LHCN-M2 (cell line): ENCODE data around the gene CBX7. TPM values are rescaled to one million over a fixed set of nuclear protein-coding genes. Genes with fewer than 3 reads are reported as not detected.
"Not testable (repeated sequence)": the region's sequence is repeated elsewhere in the genome, so short reads cannot be mapped to it uniquely, and the experiment has no call there.

Source experiments
- DNase-seq: peaks from one replicate; pipeline ENCODE4 v3.0.0-alpha.2; 2012; ENCODE audit warnings: low read depth
- total RNA-seq: library from RNA; depleted of rRNA; stranded (reverse); fragments of >200 nt; gene quantifications from 2 replicates; pipeline ENCODE4 v1.2.3, GENCODE V29; 2014

CBX7 gene
- total RNA-seq, 1 experiment from 2014 or later: 3.3 TPM

DNA sequence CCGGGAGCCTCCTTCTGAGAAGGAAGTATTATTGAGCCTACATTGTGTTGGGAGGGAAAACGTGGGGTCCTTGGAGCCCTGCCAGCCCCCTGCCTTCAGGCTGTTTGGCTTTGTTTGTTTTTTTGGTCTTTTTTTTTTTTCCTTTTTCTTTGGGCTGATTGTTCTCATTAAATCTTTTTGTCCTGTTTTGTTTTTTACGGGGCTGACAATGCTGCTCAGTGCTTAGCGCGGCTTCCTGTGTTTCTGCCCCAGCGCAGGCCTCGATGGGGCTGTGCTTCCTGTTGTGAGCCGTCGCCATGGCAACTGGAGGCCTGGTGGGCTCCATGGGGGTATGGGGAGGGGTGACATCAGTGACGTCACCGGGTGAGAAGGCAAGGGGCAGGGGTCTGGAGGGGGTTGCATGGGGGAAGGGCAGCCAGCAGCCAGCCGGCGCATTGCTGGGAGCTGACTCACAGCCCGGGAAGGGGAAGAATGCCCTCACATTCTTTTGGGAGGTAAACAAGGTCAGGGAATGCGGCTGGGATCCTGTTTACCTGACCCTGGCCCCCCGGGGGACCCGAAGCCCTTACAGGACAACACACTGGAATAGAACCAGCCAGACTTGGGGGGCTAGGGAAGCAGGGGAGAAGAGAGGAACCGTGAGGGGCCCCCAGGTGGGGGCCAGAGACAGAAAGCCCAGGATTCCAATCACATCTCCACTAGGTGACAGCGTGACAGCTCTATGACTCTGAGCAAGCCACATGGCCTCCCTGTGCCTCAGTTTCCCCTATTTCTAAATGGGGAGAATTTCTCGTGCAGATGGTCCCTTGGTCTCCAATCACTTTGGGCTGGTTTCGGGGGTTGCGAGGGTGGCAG lies 22.2 kb upstream of the CBX7 start:
- DNase-seq: peak; percentile 90

GRCh38 chr22:39173787-39174497 lies 21.5 kb upstream of the CBX7 start:
- DNase-seq: no peak

DNA sequence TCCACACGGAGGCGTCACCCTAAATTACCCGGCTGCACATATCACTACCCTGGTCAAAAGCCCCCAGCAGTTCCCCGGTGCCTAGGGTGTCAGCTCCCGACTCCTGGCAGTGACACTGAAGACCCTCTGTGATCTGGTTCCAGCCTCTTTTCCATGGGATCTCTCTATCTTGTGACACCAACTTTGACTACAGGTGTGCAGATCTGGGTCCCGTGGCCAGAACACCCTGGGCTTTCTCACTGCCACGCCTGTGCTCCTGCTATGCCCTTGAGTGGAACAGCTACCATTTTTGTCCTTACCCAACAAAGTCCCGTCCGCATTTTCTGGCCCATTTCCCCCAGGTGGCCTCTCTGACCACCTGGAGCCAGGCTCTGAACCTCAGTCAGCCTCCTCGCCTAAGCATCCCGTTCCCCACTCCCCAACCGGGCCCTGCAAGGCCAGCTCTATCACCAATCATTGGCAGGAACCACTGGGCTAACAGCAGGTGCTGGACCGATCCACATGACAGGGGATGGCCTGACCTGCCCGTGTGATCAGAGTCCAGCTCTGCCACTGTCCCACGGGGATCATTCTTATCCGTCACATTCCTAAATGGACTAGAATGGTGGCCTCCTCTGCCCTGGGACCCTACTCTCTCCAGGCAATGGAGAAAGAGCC lies 20.7 kb upstream of the CBX7 start:
- DNase-seq: no peak

DNA sequence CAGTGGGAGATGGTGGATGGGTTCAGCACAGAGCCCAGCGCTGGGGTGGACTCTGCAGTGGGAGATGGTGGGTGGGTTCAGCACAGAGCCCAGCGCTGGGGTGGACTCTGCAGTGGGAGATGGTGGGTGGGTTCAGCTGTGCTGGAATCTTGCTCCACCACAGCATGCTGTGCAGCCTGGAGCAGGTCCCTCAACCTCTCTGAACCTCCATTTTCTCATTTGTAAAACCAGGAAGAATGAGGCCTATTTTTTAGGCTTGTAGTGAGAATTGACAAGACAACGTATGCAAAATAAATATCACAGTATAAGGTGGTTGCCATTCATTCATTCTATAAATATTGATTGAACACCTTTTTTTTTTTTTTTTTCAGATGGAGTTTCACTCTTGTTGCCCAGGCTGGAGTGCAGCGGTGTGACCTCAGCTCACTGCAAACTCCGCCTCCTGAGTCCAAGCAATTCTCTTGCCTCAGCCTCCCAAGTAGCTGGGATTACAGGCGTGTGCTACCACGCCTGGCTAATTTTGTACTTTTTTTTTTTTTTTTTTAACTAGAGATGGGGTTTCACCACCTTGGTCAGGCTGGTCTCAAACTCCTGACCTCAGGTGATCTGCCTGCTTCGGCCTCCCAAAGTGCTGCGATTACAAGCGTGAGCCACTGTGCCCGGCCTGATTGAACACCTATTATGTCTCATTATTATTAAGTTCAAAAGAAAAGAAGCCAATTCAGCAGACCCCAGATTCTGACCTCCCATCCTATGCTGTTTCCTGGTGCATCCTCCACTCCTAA lies 20.0 kb upstream of the CBX7 start:
- not testable (repeated sequence) for DNase-seq

DNA sequence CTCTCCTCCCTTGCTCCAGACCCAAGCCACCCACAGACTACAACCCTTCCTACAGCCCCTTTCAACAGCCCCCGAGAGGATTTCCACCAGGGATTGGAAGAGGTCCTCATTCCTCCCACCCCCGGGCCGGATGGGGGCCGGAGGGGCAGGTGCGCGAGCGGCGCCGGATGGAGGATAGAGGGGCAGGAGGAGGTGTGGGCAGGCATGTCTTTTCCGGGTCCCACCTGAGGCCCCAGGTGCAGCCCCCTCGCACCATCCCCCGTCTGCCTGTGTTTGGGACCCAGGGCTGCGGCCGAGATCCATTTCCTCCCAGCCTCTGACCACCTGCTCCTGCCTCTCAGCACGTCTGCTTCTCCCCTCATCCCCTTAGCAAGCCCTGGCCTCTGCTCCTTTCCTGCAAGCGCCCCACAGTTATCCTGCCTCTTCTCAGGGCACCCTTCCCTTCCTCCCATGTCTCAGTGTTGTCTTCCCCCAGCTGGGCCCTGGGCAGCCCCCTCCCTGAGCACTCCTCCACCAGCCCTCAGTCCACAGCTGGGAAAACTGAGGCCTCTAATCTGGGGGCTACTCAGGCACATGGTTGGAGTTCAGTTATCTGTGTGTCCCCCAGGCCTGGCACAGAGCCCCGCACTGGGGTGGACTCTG lies 19.3 kb upstream of the CBX7 start:
- DNase-seq: peak; percentile 53

DNA sequence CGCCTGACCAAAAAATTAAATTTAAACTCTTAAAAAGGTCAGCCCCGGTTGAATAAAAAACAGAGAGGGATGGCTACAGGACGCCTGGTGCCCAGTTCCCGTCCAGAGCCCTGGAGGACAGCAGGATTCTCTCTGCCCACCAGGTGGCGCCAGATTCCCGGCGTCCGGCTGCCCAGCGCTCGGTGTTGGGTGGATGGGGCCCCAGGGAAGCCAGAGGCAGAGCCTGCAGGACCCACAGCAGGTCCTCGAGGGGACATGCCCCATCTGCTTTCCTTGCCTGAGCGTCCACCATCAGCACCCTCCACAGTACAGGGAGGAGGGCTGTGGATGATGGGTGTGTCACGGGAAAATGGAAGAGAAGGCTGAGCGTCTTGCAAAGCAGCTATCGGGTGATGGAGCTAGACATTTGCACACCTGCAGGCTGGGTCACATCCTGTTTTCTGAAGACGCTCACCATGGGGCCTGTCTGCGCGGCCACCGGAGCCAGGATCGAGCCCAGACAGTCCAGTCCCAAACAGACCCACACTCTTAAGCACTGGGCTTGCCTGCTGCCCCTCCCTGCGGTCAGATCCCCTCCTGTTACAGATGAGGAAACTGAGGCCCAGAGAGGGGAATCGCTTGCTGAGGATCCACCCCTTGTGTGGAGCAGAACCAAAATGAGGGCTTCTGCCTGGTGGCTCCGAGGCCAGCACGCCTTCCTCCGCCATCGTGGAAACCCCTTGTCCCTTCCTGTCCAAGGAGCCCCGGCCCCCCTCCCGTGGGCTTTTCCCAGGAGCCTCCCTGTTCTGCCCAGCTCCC lies 18.5 kb upstream of the CBX7 start:
- DNase-seq: peak; percentile 74

GRCh38 chr22:39169797-39170466 lies 17.5 kb upstream of the CBX7 start:
- DNase-seq: no peak

GRCh38 chr22:39166547-39166946 lies 14.1 kb upstream of the CBX7 start:
- no peak for DNase-seq

- DNase-seq: not testable (repeated sequence)
Measured at GRCh38 chr22:39156093-39156492, 3.6 kb upstream of the CBX7 start.

DNA sequence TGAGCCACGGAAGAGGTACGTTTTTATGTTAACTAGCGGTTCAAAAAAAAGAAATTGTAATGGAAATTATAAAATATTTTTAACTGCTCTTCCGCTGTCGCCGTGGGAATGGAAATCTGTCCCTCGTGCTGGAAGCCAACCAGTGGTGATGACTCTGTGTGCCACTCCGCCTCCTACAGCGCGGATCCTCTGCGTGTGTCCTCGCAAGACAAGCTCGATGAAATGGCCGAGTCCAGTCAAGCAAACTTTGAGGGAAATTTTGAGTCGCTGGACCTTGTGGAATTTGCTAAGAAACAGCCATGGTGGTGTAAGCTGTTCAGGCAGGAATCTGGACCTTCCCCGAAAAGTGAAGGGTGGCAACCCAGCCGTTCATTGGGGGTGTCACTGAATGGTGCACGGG lies 2.9 kb upstream of the CBX7 start:
- no peak for DNase-seq

GRCh38 chr22:39153220-39153717 lies 789 bp upstream of the CBX7 start:
- DNase-seq: no peak

- DNase-seq: no peak
Measured at GRCh38 chr22:39152024-39152510, 413 bp downstream of the CBX7 start.

DNA sequence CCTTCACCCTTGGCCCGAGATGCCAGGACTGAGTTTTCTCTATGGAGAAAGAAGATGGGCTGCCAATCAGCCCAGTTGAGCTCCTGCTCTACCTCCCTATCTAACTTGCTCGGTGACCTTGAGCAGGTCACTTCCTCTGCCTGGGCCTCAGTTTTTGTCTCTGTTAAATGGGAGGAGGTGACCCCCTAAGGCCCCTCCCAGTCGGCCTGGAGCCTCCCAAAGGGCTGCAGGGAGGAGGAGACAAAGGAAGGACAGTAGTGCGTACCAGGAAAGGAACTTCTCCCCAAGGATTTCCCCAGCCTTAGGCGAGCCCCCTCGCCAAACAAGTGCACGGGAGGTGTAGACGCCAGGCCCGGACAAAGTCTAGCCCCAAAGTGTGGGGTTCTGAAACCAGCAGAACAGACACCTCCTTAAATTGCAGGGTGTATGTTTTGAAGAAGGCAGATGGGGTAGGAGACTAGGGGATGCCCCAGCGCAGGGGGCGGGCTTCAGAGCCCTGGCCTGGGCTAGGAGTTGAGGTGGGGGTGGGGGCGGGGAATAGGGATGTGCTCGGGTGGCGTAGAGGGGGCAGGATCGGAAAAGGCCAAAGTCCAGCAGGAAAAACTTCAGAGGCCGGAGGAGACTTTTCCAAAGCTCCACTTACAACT lies 1.0 kb downstream of the CBX7 start:
- no peak for DNase-seq

DNA sequence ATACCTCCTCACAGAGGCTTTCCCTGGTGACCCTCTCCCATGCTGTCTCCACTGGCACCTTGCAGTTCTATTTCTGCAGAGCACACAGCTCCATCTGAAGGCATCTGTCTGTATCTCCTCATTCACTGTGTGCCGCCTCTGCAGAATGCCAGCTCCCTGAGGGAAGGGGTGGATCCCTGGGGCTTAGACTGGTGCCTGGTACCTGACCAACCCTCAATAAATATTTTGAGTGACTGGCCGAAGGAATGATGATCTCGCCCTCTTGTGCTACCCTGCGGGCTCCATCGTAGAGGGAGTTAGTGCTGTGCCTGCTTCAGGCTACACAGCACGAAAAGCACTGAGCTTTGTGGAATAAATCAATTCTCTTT lies 1.6 kb downstream of the CBX7 start:
- no peak for DNase-seq

DNA sequence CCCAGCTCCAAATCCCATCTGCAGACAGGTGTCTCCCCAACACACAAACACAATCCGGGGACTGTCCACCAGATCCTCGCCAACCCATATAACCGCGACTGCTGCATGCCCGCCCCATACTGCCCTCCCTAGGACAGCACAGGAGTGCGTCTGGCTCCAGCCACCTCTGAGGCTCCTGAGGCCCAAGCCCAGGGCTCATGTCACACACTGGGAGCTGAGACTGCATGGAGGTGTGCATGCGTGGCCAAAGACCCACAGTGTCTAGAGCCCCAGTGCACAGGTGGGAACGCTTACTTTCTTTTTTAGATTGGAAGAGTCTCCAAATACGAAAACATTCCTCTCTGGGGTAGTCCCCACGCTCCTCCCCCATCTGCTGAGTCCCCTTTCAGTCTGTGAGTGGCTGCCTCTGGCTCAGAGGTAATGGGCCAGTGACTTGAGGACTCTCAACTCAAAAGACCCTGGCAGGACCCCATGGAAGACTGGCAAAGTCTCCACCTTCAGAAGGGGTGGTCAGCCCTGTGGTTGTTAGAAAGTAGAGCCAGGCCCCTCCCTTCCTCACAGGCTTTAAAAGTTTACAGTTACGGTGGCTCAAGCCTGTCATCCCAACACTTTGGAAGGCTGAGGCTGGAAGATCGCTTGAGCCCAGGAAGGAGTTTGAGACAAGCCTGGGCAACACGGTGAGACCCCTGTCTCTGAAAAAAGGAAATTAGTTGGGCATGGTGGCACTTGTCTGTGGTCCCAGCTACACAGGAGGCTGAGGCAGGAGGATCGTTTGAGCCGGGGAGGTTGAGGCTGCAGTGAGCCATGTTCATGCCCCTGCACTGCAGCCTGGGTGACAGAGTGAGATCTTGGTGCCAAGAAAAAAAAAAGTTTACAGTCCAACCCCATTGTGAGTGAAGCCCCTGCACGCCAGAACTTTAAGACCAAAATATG lies 2.3 kb downstream of the CBX7 start:
- no peak for DNase-seq

DNA sequence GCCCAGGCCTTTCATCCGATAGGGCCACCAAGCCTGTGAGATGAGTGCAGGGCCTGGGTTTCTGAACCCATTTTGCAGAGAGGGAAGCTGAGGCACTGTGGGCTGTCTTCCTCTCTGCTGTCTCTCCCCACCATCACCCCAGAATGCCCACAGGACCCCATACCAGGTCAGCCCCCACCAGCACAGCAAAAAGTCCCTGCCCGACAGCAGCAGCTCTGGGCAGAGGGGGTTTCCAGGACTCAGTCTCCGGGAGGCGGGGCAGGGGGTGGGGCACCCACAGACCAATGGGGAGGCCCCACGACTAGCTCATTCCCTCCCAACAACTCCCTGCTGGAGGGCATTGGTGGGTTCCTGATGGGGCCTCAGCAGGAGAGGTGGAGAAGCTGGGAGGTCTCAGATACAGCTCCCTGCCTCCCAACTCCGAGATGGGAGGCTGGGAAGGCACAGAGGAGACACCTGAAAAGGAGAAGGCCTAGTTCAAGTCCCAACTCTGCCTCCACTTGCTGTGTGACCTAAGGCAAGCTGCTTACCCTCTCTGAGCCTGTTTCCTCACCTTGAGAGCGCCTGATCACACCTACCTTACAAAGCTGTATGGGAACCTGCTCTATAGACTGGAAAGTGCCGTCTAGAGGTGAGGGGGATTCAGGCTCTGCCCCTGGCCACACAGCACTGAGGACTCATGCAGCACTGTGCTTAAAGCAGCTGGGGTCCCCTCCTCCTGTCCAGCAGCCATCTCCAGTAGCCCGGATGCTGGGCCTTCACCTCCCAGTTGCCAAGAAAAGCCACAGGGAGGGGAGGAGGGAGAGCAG lies 3.5 kb downstream of the CBX7 start:
- no peak for DNase-seq
